ENCODE data around the gene EN1.

The EN1 gene

GRCh38 chr2:118857677-118858484, 10.4 kb upstream of the EN1 start:
- TF ChIP-seq CTBP1 (IDR thresholded peaks at IDR 0.05; ENCODE audit: borderline replicate concordance) (no peak), HDGF (IDR thresholded peaks at IDR 0.05; ENCODE audit: borderline replicate concordance) (no peak)
- no peak for DNase-seq (ENCODE audit: extremely low spot score)
- ChIA-PET POLR2A (no interaction called here), CTCF (interaction anchor here (0.6 kb wide), 1 partner anchor 410 kb away, joined by 3 read pairs; no protein-coding TSS in a partner anchor)

- POLR2A ChIA-PET, result no interaction called here
- CTCF ChIA-PET, result no interaction called here
- no peak for DNase-seq (ENCODE audit: extremely low spot score)
- TF ChIP-seq ARNT (IDR thresholded peaks at IDR 0.05) (no peak), BHLHE40 (IDR thresholded peaks at IDR 0.05; ENCODE audit: borderline replicate concordance) (no peak), NFRKB (IDR thresholded peaks at IDR 0.05) (no peak), SUZ12 (IDR thresholded peaks at IDR 0.05) (no peak), PKNOX1 (IDR thresholded peaks at IDR 0.05) (no peak)
Measured at GRCh38 chr2:118856978-118857676, 9.7 kb upstream of the EN1 start.

GRCh38 chr2:118856330-118856977, 9.0 kb upstream of the EN1 start:
- DNase-seq (ENCODE audit: extremely low spot score), result no peak
- TF ChIP-seq FOXK2 (IDR thresholded peaks at IDR 0.05), result no peak
- POLR2A ChIA-PET, result no interaction called here
- CTCF ChIA-PET, result no interaction called here

GRCh38 chr2:118855451-118856279, 8.2 kb upstream of the EN1 start:
- TF ChIP-seq FOXK2 (IDR thresholded peaks at IDR 0.05), result no peak
- no peak for TF ChIP-seq PKNOX1 (IDR thresholded peaks at IDR 0.05)
- ChIA-PET CTCF (interaction anchor here (0.6 to 1.4 kb wide), 20 partner anchors 9 to 853 kb away, joined by 3 to 8 read pairs (median 4); partner anchors contain the start of gene EN1), POLR2A (no interaction called here)
- peak; percentile 86 for DNase-seq (ENCODE audit: extremely low spot score)

- ChIA-PET POLR2A (no interaction called here), CTCF (interaction anchor here (0.9 to 1.4 kb wide), 13 partner anchors 8 to 816 kb away, joined by 3 to 8 read pairs (median 4); partner anchors contain the start of gene EN1)
- DNase-seq (ENCODE audit: extremely low spot score), result no peak
- TF ChIP-seq LEF1 (IDR thresholded peaks at IDR 0.05; ENCODE audit: borderline replicate concordance) (no peak), NFRKB (IDR thresholded peaks at IDR 0.05) (no peak), FOXK2 (IDR thresholded peaks at IDR 0.05) (no peak), TARDBP (IDR thresholded peaks at IDR 0.05) (no peak), SP1 (IDR thresholded peaks at IDR 0.05) (no peak), PKNOX1 (IDR thresholded peaks at IDR 0.05) (no peak), BHLHE40 (IDR thresholded peaks at IDR 0.05; ENCODE audit: borderline replicate concordance) (no peak), HDGF (IDR thresholded peaks at IDR 0.05; ENCODE audit: borderline replicate concordance) (no peak), FOXA1 (IDR thresholded peaks at IDR 0.05) (no peak), SUZ12 (IDR thresholded peaks at IDR 0.05) (no peak), ELF4 (IDR thresholded peaks at IDR 0.05) (no peak), FOXM1 (IDR thresholded peaks at IDR 0.05; ENCODE audit: borderline replicate concordance) (no peak), ZNF384 (IDR thresholded peaks at IDR 0.05) (no peak), L3MBTL2 (conservative IDR thresholded peaks at IDR 0.05) (no peak)
Measured at GRCh38 chr2:118854507-118855345, 7.3 kb upstream of the EN1 start.
